Stimulated activated CD4-positive, alpha-beta T cell treated with anti-CD3 and anti-CD28 coated beads, Interleukin-15, amount 100 ng/mL, for 24 hours (primary cell): ENCODE results near the gene RSPO1.
A peak's percentile ranks its signal among the peaks of the same experiment; 100 is the strongest.
"Not testable (repeated sequence)": the region's sequence is repeated elsewhere in the genome, so short reads cannot be mapped to it uniquely, and the experiment has no call there.

ENCODE experiments used
- DNase-seq: peaks from one replicate; pipeline ENCODE4 v3.0.0-alpha.2; 2020

RSPO1 gene

GRCh38 chr1:37612186-37612585 lies 22.5 kb downstream of the RSPO1 start:
- no peak for DNase-seq

- DNase-seq: no peak
These were observed 24.7 kb downstream of the RSPO1 start for GRCh38 chr1:37609994-37610393.

- no peak for DNase-seq
These were observed 25.7 kb downstream of the RSPO1 start for GRCh38 chr1:37609002-37609401.

- DNase-seq: no peak
These were observed 28.0 kb downstream of the RSPO1 start for GRCh38 chr1:37606481-37607263.

GRCh38 chr1:37605806-37606474 lies 28.8 kb downstream of the RSPO1 start:
- no peak for DNase-seq

GRCh38 chr1:37605061-37605650 lies 29.5 kb downstream of the RSPO1 start:
- DNase-seq: no peak

- DNase-seq: peak; percentile 38
These were observed 31.7 kb downstream of the RSPO1 start for GRCh38 chr1:37602750-37603694.

- no peak for DNase-seq
These were observed 33.3 kb downstream of the RSPO1 start for GRCh38 chr1:37601441-37601840.

- no peak for DNase-seq
These were observed 34.8 kb downstream of the RSPO1 start for GRCh38 chr1:37599940-37600339.

- no peak for DNase-seq
These were observed 38.5 kb downstream of the RSPO1 start for GRCh38 chr1:37596182-37596667.

GRCh38 chr1:37595440-37596181 lies 39.1 kb downstream of the RSPO1 start, which contains the start of gene GNL2:
TSS of gene GNL2 (minus strand) at chr1:37595937. CDS start at chr1:37595822, 115 bp downstream.
- DNase-seq: peak; percentile 98

GRCh38 chr1:37593726-37594125 lies 41.0 kb downstream of the RSPO1 start:
- no peak for DNase-seq

GRCh38 chr1:37588939-37589338 lies 45.8 kb downstream of the RSPO1 start:
- DNase-seq: no peak

GRCh38 chr1:37584544-37584943 lies 50.1 kb downstream of the RSPO1 start:
- DNase-seq: not testable (repeated sequence)

- no peak for DNase-seq
These were observed 59.0 kb downstream of the RSPO1 start for GRCh38 chr1:37575692-37576091.

- no peak for DNase-seq
These were observed 59.7 kb downstream of the RSPO1 start for GRCh38 chr1:37574834-37575480.

GRCh38 chr1:37570528-37571334 lies 64.0 kb downstream of the RSPO1 start:
- no peak for DNase-seq

- DNase-seq: no peak
These were observed 67.7 kb downstream of the RSPO1 start for GRCh38 chr1:37567023-37567422.

GRCh38 chr1:37564892-37565291 lies 69.8 kb downstream of the RSPO1 start:
- no peak for DNase-seq

GRCh38 chr1:37562984-37563383 lies 71.7 kb downstream of the RSPO1 start:
- DNase-seq: no peak
